ENCODE results near the gene CD27. TPM values are rescaled to one million over a fixed set of nuclear protein-coding genes. Genes with fewer than 3 reads are reported as not detected.

The CD27 gene
- total and polyA plus RNA-seq, 9 of the 15 experiments (the other 6 are each of a cell fraction or from before 2014, with no cell fraction given): 0.24 TPM; not detected in 8

DNA sequence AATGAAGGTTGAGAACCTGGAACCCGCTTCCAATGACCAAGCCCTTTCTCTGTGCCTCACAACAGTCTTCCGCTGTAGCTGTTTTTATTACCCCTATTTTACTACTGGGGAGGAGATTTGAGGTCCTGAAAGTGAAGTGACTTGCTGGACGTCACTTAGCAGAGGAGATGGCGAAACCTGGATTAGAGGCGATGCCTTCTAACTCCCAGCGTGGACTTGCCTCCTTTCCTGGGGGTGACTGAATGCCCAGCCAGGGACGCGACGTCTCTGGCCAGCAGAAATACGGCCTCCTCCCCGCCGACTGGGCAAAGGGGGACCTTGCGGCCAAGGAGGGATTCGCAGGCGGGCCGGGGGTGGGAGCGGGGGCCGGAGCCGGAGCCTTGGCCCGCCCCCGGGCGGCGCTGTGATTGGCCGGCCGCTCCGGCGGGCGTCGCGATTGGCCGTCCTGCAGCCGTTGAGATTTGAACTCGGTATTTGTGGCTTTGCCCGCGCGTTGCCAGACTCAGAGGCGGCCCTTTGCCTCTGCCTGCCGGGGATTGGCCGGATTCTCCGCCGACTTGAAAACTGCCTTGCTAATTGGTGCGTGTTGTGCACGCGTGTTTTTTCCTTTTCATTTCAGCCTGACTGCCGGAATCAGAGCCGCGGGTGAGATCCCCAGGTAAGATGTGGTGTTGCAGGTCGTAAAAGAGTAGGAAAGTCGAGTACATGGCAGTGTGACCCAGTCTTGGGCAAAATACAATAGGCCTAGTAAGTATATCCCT lies 48.9 kb downstream of the CD27 start, which contains the start of gene NCAPD2 (continued):
- TF ChIP-seq GABPA (tag; conservative IDR thresholded peaks at IDR 0.05; ENCODE audit: low read depth): peak; percentile 91
- TF ChIP-seq, protein P1, sequence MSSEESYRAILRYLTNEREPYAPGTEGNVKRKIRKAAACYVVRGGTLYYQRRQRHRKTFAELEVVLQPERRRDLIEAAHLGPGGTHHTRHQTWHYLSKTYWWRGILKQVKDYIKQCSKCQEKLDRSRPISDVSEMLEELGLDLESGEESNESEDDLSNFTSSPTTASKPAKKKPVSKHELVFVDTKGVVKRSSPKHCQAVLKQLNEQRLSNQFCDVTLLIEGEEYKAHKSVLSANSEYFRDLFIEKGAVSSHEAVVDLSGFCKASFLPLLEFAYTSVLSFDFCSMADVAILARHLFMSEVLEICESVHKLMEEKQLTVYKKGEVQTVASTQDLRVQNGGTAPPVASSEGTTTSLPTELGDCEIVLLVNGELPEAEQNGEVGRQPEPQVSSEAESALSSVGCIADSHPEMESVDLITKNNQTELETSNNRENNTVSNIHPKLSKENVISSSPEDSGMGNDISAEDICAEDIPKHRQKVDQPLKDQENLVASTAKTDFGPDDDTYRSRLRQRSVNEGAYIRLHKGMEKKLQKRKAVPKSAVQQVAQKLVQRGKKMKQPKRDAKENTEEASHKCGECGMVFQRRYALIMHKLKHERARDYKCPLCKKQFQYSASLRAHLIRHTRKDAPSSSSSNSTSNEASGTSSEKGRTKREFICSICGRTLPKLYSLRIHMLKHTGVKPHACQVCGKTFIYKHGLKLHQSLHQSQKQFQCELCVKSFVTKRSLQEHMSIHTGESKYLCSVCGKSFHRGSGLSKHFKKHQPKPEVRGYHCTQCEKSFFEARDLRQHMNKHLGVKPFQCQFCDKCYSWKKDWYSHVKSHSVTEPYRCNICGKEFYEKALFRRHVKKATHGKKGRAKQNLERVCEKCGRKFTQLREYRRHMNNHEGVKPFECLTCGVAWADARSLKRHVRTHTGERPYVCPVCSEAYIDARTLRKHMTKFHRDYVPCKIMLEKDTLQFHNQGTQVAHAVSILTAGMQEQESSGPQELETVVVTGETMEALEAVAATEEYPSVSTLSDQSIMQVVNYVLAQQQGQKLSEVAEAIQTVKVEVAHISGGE (CRISPR knock-in tag; IDR thresholded peaks at IDR 0.05): peak in 1 of 3 experiments; percentile 95; a peak in 2 of 6 replicates
- TF ChIP-seq KDM4B (IDR thresholded peaks at IDR 0.05; ENCODE audit: borderline replicate concordance in 2 of 2, low read depth in 1 of 2): no peak
- TF ChIP-seq JUN (IDR thresholded peaks at IDR 0.05; ENCODE audit: borderline replicate concordance, low read depth, low read length): 0 out of 2 replicates have a peak, but pooled peaks have one; percentile 5
- TF ChIP-seq JUN (CRISPR knock-in tag; IDR thresholded peaks at IDR 0.05; ENCODE audit: borderline replicate concordance): no peak
- TF ChIP-seq, protein P2, sequence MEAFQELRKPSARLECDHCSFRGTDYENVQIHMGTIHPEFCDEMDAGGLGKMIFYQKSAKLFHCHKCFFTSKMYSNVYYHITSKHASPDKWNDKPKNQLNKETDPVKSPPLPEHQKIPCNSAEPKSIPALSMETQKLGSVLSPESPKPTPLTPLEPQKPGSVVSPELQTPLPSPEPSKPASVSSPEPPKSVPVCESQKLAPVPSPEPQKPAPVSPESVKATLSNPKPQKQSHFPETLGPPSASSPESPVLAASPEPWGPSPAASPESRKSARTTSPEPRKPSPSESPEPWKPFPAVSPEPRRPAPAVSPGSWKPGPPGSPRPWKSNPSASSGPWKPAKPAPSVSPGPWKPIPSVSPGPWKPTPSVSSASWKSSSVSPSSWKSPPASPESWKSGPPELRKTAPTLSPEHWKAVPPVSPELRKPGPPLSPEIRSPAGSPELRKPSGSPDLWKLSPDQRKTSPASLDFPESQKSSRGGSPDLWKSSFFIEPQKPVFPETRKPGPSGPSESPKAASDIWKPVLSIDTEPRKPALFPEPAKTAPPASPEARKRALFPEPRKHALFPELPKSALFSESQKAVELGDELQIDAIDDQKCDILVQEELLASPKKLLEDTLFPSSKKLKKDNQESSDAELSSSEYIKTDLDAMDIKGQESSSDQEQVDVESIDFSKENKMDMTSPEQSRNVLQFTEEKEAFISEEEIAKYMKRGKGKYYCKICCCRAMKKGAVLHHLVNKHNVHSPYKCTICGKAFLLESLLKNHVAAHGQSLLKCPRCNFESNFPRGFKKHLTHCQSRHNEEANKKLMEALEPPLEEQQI (IDR thresholded peaks at IDR 0.05): no peak; the same call in 1 of the 2 replicates
- TF ChIP-seq, protein P3, sequence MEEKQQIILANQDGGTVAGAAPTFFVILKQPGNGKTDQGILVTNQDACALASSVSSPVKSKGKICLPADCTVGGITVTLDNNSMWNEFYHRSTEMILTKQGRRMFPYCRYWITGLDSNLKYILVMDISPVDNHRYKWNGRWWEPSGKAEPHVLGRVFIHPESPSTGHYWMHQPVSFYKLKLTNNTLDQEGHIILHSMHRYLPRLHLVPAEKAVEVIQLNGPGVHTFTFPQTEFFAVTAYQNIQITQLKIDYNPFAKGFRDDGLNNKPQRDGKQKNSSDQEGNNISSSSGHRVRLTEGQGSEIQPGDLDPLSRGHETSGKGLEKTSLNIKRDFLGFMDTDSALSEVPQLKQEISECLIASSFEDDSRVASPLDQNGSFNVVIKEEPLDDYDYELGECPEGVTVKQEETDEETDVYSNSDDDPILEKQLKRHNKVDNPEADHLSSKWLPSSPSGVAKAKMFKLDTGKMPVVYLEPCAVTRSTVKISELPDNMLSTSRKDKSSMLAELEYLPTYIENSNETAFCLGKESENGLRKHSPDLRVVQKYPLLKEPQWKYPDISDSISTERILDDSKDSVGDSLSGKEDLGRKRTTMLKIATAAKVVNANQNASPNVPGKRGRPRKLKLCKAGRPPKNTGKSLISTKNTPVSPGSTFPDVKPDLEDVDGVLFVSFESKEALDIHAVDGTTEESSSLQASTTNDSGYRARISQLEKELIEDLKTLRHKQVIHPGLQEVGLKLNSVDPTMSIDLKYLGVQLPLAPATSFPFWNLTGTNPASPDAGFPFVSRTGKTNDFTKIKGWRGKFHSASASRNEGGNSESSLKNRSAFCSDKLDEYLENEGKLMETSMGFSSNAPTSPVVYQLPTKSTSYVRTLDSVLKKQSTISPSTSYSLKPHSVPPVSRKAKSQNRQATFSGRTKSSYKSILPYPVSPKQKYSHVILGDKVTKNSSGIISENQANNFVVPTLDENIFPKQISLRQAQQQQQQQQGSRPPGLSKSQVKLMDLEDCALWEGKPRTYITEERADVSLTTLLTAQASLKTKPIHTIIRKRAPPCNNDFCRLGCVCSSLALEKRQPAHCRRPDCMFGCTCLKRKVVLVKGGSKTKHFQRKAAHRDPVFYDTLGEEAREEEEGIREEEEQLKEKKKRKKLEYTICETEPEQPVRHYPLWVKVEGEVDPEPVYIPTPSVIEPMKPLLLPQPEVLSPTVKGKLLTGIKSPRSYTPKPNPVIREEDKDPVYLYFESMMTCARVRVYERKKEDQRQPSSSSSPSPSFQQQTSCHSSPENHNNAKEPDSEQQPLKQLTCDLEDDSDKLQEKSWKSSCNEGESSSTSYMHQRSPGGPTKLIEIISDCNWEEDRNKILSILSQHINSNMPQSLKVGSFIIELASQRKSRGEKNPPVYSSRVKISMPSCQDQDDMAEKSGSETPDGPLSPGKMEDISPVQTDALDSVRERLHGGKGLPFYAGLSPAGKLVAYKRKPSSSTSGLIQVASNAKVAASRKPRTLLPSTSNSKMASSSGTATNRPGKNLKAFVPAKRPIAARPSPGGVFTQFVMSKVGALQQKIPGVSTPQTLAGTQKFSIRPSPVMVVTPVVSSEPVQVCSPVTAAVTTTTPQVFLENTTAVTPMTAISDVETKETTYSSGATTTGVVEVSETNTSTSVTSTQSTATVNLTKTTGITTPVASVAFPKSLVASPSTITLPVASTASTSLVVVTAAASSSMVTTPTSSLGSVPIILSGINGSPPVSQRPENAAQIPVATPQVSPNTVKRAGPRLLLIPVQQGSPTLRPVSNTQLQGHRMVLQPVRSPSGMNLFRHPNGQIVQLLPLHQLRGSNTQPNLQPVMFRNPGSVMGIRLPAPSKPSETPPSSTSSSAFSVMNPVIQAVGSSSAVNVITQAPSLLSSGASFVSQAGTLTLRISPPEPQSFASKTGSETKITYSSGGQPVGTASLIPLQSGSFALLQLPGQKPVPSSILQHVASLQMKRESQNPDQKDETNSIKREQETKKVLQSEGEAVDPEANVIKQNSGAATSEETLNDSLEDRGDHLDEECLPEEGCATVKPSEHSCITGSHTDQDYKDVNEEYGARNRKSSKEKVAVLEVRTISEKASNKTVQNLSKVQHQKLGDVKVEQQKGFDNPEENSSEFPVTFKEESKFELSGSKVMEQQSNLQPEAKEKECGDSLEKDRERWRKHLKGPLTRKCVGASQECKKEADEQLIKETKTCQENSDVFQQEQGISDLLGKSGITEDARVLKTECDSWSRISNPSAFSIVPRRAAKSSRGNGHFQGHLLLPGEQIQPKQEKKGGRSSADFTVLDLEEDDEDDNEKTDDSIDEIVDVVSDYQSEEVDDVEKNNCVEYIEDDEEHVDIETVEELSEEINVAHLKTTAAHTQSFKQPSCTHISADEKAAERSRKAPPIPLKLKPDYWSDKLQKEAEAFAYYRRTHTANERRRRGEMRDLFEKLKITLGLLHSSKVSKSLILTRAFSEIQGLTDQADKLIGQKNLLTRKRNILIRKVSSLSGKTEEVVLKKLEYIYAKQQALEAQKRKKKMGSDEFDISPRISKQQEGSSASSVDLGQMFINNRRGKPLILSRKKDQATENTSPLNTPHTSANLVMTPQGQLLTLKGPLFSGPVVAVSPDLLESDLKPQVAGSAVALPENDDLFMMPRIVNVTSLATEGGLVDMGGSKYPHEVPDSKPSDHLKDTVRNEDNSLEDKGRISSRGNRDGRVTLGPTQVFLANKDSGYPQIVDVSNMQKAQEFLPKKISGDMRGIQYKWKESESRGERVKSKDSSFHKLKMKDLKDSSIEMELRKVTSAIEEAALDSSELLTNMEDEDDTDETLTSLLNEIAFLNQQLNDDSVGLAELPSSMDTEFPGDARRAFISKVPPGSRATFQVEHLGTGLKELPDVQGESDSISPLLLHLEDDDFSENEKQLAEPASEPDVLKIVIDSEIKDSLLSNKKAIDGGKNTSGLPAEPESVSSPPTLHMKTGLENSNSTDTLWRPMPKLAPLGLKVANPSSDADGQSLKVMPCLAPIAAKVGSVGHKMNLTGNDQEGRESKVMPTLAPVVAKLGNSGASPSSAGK (IDR thresholded peaks at IDR 0.05): peak; percentile 67

All from K562 (cell line).